MCF 10A (cell line): Measurements from ENCODE around the gene TMEM87B. TPM values are rescaled to one million over a fixed set of nuclear protein-coding genes. Genes with fewer than 3 reads are reported as not detected.

Source experiments
- BruUV-seq: library from RNA; stranded (reverse); fragments of 400-500 nt; replicated peaks from 2 replicates; lab custom pipeline; 2021; lab: Mats Ljungman, UMichigan
- CTCF ChIA-PET: fragments of 300-600 bp; sonication (Branson Sonifier 250); formaldehyde crosslinking; extraction: SDS; loops from one replicate; lab custom pipeline; 2021; ENCODE audit warnings: antibody characterized with exemption, inconsistent platforms; lab: Yijun Ruan, JAX
- POLR2A ChIA-PET: fragments of 300-600, 350-650 bp; sonication (Branson Sonifier 250); formaldehyde crosslinking; extraction: SDS; loops from one replicate; lab custom pipeline; 2020; ENCODE audit warnings: antibody characterized with exemption, inconsistent platforms; lab: Yijun Ruan, JAX
- DNase-seq: peaks from one replicate; pipeline ENCODE4 v3.0.0-alpha.2; 2018; ENCODE audit not compliant: unreplicated experiment
- H3K27ac Mint-ChIP-seq: one replicate; pipeline ENCODE4 v1.8.0; 2022; ENCODE audit warnings: mild to moderate bottlenecking, low read depth, mixed read lengths; ENCODE audit not compliant: unreplicated experiment
- H3K27me3 Mint-ChIP-seq: one replicate; pipeline ENCODE4 v1.8.0; 2022; ENCODE audit warnings: mixed read lengths; ENCODE audit not compliant: insufficient read depth, unreplicated experiment
- H3K36me3 Mint-ChIP-seq: one replicate; pipeline ENCODE4 v1.8.0; 2022; ENCODE audit warnings: mild to moderate bottlenecking, moderate library complexity, mixed read lengths; ENCODE audit not compliant: insufficient read depth, unreplicated experiment
- H3K4me1 Mint-ChIP-seq: one replicate; pipeline ENCODE4 v1.8.0; 2022; ENCODE audit warnings: mixed read lengths; ENCODE audit not compliant: insufficient read depth, unreplicated experiment
- H3K4me3 Mint-ChIP-seq: one replicate; pipeline ENCODE4 v1.8.0; 2022; ENCODE audit warnings: mild to moderate bottlenecking, moderate library complexity, mixed read lengths; ENCODE audit not compliant: unreplicated experiment
- H3K9me3 Mint-ChIP-seq: one replicate; pipeline ENCODE4 v1.8.0; 2022; ENCODE audit warnings: mixed read lengths; ENCODE audit not compliant: unreplicated experiment
- CTCF ChIP-seq: fragments of 200-600 bp; IDR thresholded peaks from one replicate; pipeline ENCODE4 v1.8.0; 2022; ENCODE audit warnings: antibody characterized with exemption, mild to moderate bottlenecking; ENCODE audit not compliant: unreplicated experiment
- intact Hi-C: fragments of 100-400 bp; cut with micrococcal nuclease; formaldehyde crosslinking; loops from 2 replicates; pipeline ENCODE4 v1.14.1; 2022
- total RNA-seq: library from RNA; stranded (reverse); gene quantifications from 2 replicates; pipeline ENCODE4 v1.2.3, GENCODE V29; 2022

The TMEM87B gene
- total RNA-seq, 1 experiment from 2014 or later: 29.1 TPM

DNA sequence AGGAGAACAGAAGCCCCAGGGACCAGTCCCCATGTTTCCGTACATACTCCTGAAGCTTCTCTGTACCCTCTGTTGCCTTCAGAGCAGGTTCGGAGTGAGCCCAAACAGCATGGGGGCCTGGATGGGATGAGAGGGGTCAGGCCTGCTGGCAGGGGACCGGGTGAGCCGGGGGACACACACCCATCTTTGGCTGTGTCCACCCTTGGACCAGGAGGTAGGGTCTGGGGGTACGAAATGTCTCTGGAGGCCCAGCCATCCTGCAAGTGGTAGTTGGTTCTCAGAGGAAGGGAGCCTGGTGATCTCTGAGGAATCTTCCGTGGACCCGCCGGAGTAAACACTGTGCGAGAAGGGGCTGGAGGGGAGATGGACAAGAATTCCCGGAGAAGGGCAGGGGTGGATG, 98.4 kb downstream of the TMEM87B start:
- Mint-ChIP-seq H3K27ac (no peak overlapping the region), H3K9me3 (no peaks in the 10 kb centered on the region), H3K4me3 (no peak overlapping the region), H3K36me3 (peaks cover 6% of the 10 kb centered on the region), H3K27me3 (no peaks in the 10 kb centered on the region), H3K4me1 (peaks cover 10% of the 10 kb centered on the region)
- no peak for DNase-seq
- intact Hi-C loops: no loop called here
- BruUV-seq: no TSS peak
- TF ChIP-seq CTCF: no peak
- CTCF ChIA-PET: no interaction called here
- POLR2A ChIA-PET: no interaction called here

DNA sequence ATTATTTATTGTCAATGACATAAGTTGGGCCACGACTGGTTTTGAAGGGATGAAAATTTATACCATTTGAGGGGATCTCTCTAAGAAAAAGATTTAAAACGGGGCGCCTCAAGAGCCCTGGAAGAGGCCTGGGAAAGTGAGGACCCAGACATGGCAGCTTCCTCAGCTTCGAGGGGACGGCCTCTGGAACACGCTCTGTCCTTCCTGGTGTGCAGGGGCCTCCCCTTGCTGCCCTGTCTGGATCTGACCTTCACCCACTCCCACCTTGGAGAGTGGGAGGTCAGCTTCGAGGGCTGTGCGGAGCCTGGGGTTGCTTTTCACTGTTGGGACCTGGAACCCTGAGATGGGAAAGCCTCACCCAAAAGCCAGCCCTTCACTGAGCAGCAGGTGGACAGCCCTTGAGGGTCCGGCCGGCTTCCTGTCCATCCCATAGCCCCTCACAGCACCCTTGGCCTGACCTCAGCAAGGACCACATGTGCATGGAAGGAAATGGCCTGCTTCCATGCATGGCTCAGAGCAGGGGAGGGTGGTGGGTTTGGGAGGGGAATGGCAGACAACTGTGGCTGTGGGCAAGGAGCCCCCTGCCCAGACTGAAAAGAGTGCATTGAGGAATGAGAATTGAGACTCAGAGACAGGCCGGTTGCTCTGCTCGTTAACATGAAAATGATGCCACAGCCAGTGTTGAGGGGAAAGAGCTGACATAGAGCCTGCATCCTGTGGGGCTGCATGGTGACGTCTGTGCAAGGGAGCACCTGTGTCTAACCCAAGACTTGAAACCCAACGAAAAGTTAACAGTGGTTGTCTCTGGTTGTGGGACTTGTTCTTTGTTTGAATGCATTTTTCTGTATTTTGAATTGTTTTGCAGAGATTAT, 99.4 kb downstream of the TMEM87B start:
- H3K36me3 Mint-ChIP-seq: peaks cover 6% of the 10 kb centered on the region
- H3K27me3 Mint-ChIP-seq: no peaks in the 10 kb centered on the region
- H3K27ac Mint-ChIP-seq: no peak overlapping the region
- peaks cover 10% of the 10 kb centered on the region for H3K4me1 Mint-ChIP-seq
- TF ChIP-seq CTCF: no peak
- BruUV-seq: no TSS peak
- no peaks in the 10 kb centered on the region for H3K9me3 Mint-ChIP-seq
- intact Hi-C loops: no loop called here
- DNase-seq: no peak
- ChIA-PET POLR2A (no interaction called here), CTCF (no interaction called here)
- H3K4me3 Mint-ChIP-seq: no peak overlapping the region

DNA sequence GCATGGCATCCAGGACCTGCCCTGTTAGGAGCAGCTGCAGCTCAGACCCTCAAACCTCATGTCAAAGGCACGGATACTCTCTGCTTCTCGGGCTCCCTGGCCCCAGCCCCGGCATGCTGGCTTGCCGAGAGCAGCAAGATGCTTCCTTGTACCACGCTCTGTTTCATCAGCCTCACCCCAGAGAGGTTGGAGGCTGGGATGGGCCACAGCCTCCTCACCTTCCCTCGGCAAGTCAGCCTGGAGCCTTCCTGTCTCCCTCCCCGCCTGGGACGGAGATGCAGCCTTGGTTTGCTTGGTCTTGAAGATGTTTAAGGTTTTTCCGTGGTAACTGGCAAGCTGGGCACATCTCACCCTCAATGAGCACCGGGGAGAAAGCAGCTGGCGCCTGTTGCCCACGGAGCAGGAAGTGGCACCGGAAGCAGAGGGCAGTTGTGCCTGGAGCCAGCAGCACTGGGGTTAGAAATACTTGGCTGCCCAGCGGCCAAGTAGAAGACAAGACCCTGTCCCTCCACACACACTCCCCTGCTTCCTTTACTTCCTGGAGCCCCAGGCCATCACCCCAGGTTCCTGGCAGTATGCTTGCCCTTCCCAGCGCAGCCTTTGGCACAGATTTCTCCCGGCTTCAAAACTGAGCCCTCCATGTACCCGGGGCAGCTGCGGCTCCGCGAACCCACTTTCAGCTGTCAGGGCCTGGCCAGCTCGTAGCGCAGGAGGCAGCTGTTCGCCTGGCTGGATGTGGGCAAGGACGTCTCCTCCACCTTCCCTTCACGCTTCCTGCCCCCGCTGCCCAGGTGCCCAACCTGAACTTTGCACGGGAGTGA, 100.5 kb downstream of the TMEM87B start:
- intact Hi-C loops: no loop called here
- Mint-ChIP-seq H3K27ac (no peak overlapping the region), H3K9me3 (no peaks in the 10 kb centered on the region), H3K4me1 (peaks cover 6% of the 10 kb centered on the region), H3K36me3 (peaks cover 6% of the 10 kb centered on the region), H3K27me3 (no peaks in the 10 kb centered on the region), H3K4me3 (no peak overlapping the region)
- TF ChIP-seq CTCF: no peak
- POLR2A ChIA-PET: no interaction called here
- no TSS peak for BruUV-seq
- CTCF ChIA-PET: no interaction called here
- no peak for DNase-seq

DNA sequence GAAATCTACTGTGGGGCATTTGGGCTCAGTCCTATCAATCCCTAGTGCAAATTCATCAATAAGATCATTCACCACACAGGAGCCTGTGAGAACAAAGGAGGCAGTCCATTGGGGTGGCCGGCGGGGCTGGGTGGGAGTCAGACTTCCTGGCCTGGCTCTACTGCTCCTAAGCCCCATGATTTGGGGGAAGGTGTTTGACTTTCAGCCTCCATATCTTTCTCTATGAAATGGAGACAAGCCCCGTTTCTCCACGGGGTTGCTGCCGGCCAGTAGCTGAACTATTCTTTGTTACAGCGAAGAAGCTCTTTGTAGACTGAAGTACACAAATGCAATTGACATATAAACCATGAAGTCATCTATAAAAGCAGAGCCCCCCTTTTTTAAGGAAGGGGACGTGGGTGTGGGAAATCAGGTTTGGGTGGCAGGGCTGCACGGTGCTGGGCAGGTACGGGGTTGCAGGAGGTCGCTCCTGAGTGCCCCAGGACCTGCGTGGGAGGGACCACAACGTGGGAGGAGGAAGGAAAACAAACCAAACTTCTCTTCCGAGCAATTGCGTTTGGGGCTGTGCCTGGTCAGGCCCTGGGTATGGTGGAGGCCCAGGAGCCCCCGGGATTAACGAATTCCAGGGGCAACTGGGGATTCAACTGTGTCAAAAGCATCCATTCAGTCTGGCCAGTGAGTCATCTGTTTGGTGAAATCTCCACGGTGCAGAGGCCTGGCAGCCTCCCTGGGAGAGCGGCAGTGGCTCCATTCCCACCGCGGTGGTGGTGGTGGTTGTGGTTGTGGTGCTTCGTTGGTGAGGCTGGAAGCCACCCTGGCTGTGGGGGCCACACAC, 101.3 kb downstream of the TMEM87B start:
- H3K36me3 Mint-ChIP-seq: peaks cover 6% of the 10 kb centered on the region
- H3K4me3 Mint-ChIP-seq: no peak overlapping the region
- no TSS peak for BruUV-seq
- H3K27me3 Mint-ChIP-seq: no peaks in the 10 kb centered on the region
- ChIA-PET CTCF (no interaction called here), POLR2A (no interaction called here)
- H3K4me1 Mint-ChIP-seq: no peaks in the 10 kb centered on the region
- no peak for TF ChIP-seq CTCF
- intact Hi-C loops: no loop called here
- H3K27ac Mint-ChIP-seq: no peak overlapping the region
- H3K9me3 Mint-ChIP-seq: no peaks in the 10 kb centered on the region
- peak; percentile 42 for DNase-seq
